SU-DHL-6 (cell line): ENCODE results near the gene TWIST2.

Experiments
- H2AFZ ChIP-seq: fragments of 200-600 bp; sonication (generic); 2 replicates; pipeline ENCODE4 v1.6.1; 2014; ENCODE audit warnings: low read depth, mild to moderate bottlenecking, moderate library complexity, mixed read lengths, antibody characterized with exemption, low read length; ENCODE audit not compliant: severe bottlenecking
- H3F3A ChIP-seq: fragments of 200-600 bp; shearing (Covaris generic); 2 replicates; pipeline ENCODE4 v1.6.0; 2016; ENCODE audit warnings: antibody characterized with exemption, mild to moderate bottlenecking; ENCODE audit not compliant: insufficient read depth
- H3K27ac ChIP-seq: fragments of 200-600 bp; sonication (generic); 2 replicates; pipeline ENCODE4 v1.5.1; 2016; ENCODE audit warnings: low read depth, mild to moderate bottlenecking, low read length, moderate library complexity, mixed read lengths
- H3K27me3 ChIP-seq: fragments of 200-600 bp; sonication (generic), shearing (Covaris generic); 2 replicates; pipeline ENCODE4 v1.6.0; 2014; ENCODE audit warnings: mild to moderate bottlenecking, low read length
- H3K36me3 ChIP-seq: fragments of 200-600 bp; sonication (generic); 2 replicates; pipeline ENCODE4 v1.6.1; 2014; ENCODE audit warnings: mild to moderate bottlenecking, low read length, mixed read lengths
- H3K4me2 ChIP-seq: fragments of 300-600, 200-600 bp; shearing (Covaris generic), sonication (generic); 2 replicates; pipeline ENCODE4 v1.6.0; 2014; ENCODE audit warnings: low read length, low read depth, mild to moderate bottlenecking; ENCODE audit not compliant: poor library complexity, severe bottlenecking
- H3K4me3 ChIP-seq: fragments of 200-600 bp; sonication (generic); 2 replicates; pipeline ENCODE4 v1.5.1; 2014; ENCODE audit warnings: antibody characterized with exemption, low read length, mild to moderate bottlenecking, mixed read lengths; ENCODE audit not compliant: insufficient read depth, poor library complexity, severe bottlenecking
- H3K79me2 ChIP-seq: fragments of 200-600 bp; sonication (generic); 2 replicates; pipeline ENCODE4 v1.6.1; 2014; ENCODE audit warnings: mild to moderate bottlenecking, low read length, moderate library complexity; ENCODE audit not compliant: insufficient read depth
- H3K9ac ChIP-seq: fragments of 200-600 bp; sonication (generic); 2 replicates; pipeline ENCODE4 v1.7.0; 2014; ENCODE audit warnings: mild to moderate bottlenecking, low read length
- H3K9me2 ChIP-seq: fragments of 200-600 bp; sonication (generic); replicated peaks from 2 replicates; pipeline ENCODE4 v1.6.1; 2014; ENCODE audit warnings: low read length; ENCODE audit not compliant: insufficient read depth
- H3K9me3 ChIP-seq: fragments of 200-600 bp; sonication (generic); 2 replicates; pipeline ENCODE4 v1.6.1; 2014; ENCODE audit warnings: low read length, mixed read lengths; ENCODE audit not compliant: insufficient read depth
- H4K20me1 ChIP-seq: fragments of 200-600 bp; sonication (generic); 2 replicates; pipeline ENCODE4 v1.6.1; 2014; ENCODE audit warnings: low read depth, mild to moderate bottlenecking, antibody characterized with exemption, low read length, moderate library complexity, mixed read lengths
- CTCF ChIP-seq: fragments of 200-600 bp; sonication (generic); IDR thresholded peaks from one replicate; pipeline ENCODE4 v1.5.1; 2017; ENCODE audit warnings: antibody characterized with exemption, mild to moderate bottlenecking, low read length, moderate library complexity; ENCODE audit not compliant: insufficient read depth, poor library complexity, severe bottlenecking
- EZH2phosphoT487 ChIP-seq: fragments of 200-600 bp; sonication (generic), shearing (Covaris generic); conservative IDR thresholded peaks from 2 replicates; pipeline ENCODE4 v1.6.1; 2018; ENCODE audit warnings: mild to moderate bottlenecking, antibody characterized with exemption, low read length, moderate library complexity, mixed read lengths

Gene TWIST2

DNA sequence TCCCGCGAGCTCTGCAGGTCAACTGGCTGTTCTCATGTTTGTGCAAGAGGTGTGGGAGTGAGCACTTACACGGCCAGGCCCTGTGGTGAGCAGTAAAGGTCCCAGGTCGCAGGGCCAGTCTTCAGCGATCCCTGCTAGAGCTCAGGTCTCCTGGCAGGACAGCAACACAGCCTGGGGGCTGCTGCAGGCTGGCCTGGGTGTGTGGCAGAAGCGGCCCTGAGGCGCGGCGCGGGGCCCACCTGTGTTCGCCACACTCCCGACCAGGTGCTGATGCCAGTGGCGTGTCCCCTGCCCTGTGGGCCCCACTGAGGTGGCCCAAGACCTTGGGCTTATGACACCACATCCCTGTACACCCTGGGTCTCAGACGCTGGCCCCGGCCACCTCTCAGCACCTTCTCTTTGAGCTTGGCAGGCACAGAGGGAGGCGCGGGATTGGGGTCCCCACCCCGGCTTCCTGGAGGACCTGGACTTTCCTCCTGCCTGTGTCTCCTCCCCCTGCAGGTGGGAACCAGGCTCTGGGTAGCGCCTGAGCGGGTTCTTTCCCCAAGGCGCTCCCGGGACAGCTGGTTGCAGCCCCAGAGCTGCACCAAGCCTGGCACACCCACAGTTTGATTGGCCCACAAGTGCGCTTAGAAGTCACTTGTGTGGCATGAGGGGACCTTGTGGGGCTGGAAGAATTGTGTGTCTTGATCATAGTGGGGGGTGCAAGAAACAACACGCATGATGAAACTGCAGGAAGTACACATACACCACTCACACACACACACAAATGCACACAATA, 59.2 kb downstream of the TWIST2 start:
- H3K27ac ChIP-seq: no peak overlapping the region
- peaks cover 7% of the 10 kb centered on the region; the same call in 1 of the 2 replicates for H3K9me3 ChIP-seq
- no peaks in the 10 kb centered on the region for H3K9me2 ChIP-seq
- H2AFZ ChIP-seq: no peak overlapping the region
- H3K9ac ChIP-seq: no peak overlapping the region
- H3K36me3 ChIP-seq: no peaks in the 10 kb centered on the region
- H3F3A ChIP-seq: no peaks in the 10 kb centered on the region
- H3K4me2 ChIP-seq: no peak overlapping the region
- no peak overlapping the region for H3K4me3 ChIP-seq
- H3K27me3 ChIP-seq: no peaks in the 10 kb centered on the region
- no peaks in the 10 kb centered on the region for H3K79me2 ChIP-seq
- TF ChIP-seq CTCF (no peak), EZH2phosphoT487 (no peak)
- H4K20me1 ChIP-seq: no peaks in the 10 kb centered on the region

- Histone ChIP-seq H3K9me2 (no peaks in the 10 kb centered on the region), H3K9me3 (peaks cover 7% of the 10 kb centered on the region; the same call in 1 of the 2 replicates), H4K20me1 (no peaks in the 10 kb centered on the region), H3F3A (no peaks in the 10 kb centered on the region), H3K4me3 (no peak overlapping the region), H2AFZ (no peak overlapping the region), H3K27me3 (no peaks in the 10 kb centered on the region), H3K27ac (no peak overlapping the region), H3K9ac (no peak overlapping the region), H3K4me2 (no peak overlapping the region), H3K79me2 (no peaks in the 10 kb centered on the region), H3K36me3 (no peaks in the 10 kb centered on the region)
- TF ChIP-seq EZH2phosphoT487 (no peak), CTCF (no peak)
Measured at GRCh38 chr2:238907717-238908173, 59.9 kb downstream of the TWIST2 start.

- Histone ChIP-seq H3K4me3 (no peak overlapping the region), H3K9me2 (no peaks in the 10 kb centered on the region), H3K4me2 (no peak overlapping the region), H3K9ac (no peak overlapping the region), H3F3A (no peaks in the 10 kb centered on the region), H2AFZ (no peak overlapping the region), H3K9me3 (peaks cover 7% of the 10 kb centered on the region; the same call in 1 of the 2 replicates), H3K79me2 (no peaks in the 10 kb centered on the region), H3K27ac (no peak overlapping the region), H3K27me3 (no peaks in the 10 kb centered on the region), H4K20me1 (no peaks in the 10 kb centered on the region), H3K36me3 (no peaks in the 10 kb centered on the region)
- TF ChIP-seq EZH2phosphoT487: no peak
- TF ChIP-seq CTCF: no peak
Measured at GRCh38 chr2:238908960-238909951, 61.4 kb downstream of the TWIST2 start.
